GM18868 (cell line): ENCODE measurements around the gene PACSIN2.
"Not testable (repeated sequence)": the region's sequence is repeated elsewhere in the genome, so short reads cannot be mapped to it uniquely, and the experiment has no call there.

Experiments
- ATAC-seq: cut with Tn5 transposase; IDR thresholded peaks from one replicate; pipeline ENCODE4 v1.9.1; 2021; ENCODE audit warnings: mild to moderate bottlenecking, moderate library complexity; ENCODE audit not compliant: unreplicated experiment

PACSIN2 gene

GRCh38 chr22:42967933-42968332 lies 47.0 kb downstream of the PACSIN2 start:
- no peak for ATAC-seq

- ATAC-seq, result no peak
Measured at GRCh38 chr22:42967005-42967404, 47.9 kb downstream of the PACSIN2 start.

GRCh38 chr22:42966497-42966896 lies 48.5 kb downstream of the PACSIN2 start:
- no peak for ATAC-seq

GRCh38 chr22:42964994-42965699 lies 49.8 kb downstream of the PACSIN2 start:
- ATAC-seq, result no peak

- no peak for ATAC-seq
Measured at GRCh38 chr22:42963231-42963595, 51.7 kb downstream of the PACSIN2 start.

GRCh38 chr22:42962295-42963230 lies 52.4 kb downstream of the PACSIN2 start:
- ATAC-seq, result no peak

GRCh38 chr22:42961810-42962209 lies 53.1 kb downstream of the PACSIN2 start:
- no peak for ATAC-seq

GRCh38 chr22:42961400-42961690 lies 53.6 kb downstream of the PACSIN2 start:
- not testable (repeated sequence) for ATAC-seq

GRCh38 chr22:42960531-42961399 lies 54.2 kb downstream of the PACSIN2 start:
- no peak for ATAC-seq

GRCh38 chr22:42959576-42960509 lies 55.1 kb downstream of the PACSIN2 start:
- no peak for ATAC-seq

GRCh38 chr22:42958937-42959336 lies 56.0 kb downstream of the PACSIN2 start:
- ATAC-seq, result no peak

- ATAC-seq, result no peak
Measured at GRCh38 chr22:42957958-42958357, 57.0 kb downstream of the PACSIN2 start.

GRCh38 chr22:42957544-42957943 lies 57.4 kb downstream of the PACSIN2 start:
- no peak for ATAC-seq

GRCh38 chr22:42955848-42956247 lies 59.1 kb downstream of the PACSIN2 start:
- ATAC-seq, result no peak

- no peak for ATAC-seq
Measured at GRCh38 chr22:42955087-42955635, 59.8 kb downstream of the PACSIN2 start.

- not testable (repeated sequence) for ATAC-seq
Measured at GRCh38 chr22:42953751-42954150, 61.2 kb downstream of the PACSIN2 start.

GRCh38 chr22:42951093-42951710 lies 63.7 kb downstream of the PACSIN2 start:
- ATAC-seq, result no peak

GRCh38 chr22:42950281-42950680 lies 64.7 kb downstream of the PACSIN2 start:
- ATAC-seq, result no peak

- ATAC-seq, result no peak
Measured at GRCh38 chr22:42949159-42949558, 65.8 kb downstream of the PACSIN2 start.
